ENCODE data around the gene CNRIP1.

The CNRIP1 gene

DNA sequence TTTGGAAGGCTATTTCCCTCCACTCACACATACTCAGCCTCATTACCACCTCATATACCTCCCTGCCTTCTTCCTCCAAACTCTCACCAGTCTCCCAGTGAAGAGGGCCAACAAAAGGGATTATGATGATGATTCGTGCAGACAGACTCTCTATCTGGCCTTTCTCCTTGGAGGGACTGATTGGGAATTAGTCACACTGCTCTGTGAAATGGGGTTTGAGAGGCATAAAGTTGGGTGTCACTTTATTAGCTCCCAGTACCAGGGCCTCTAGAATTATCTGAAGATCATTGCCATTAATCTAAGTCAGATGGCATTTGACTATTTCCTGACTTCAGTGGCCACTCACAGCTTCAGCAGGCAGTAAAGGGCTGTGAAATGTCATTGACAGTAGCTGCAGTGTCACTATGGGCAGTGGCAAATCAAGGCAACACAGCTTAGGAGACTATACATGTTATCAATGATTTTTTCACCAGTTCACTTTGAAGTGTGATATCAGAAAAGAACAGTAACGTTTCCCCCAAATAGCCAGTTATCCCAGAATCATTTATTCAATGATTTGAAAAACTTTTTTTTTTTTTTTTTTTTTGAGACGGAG is 17.4 kb downstream of the CNRIP1 start:
- H3K4me1 ChIP-seq: no peaks in the 10 kb centered on the region
- TF ChIP-seq CTCF (IDR thresholded peaks at IDR 0.05; ENCODE audit: low read depth, low read length): no peak
- no peaks in the 10 kb centered on the region for H3K36me3 ChIP-seq
- no peaks in the 10 kb centered on the region for H3K27me3 ChIP-seq
- DNase-seq: no peak
- no peaks in the 10 kb centered on the region for H3K9me3 ChIP-seq
- H3K4me3 ChIP-seq (ENCODE audit: low read depth, low read length): no peak overlapping the region

GRCh38 chr2:68295516-68295915 is 24.2 kb downstream of the CNRIP1 start:
- DNase-seq: no peak
- Histone ChIP-seq H3K36me3 (no peaks in the 10 kb centered on the region), H3K4me1 (no peaks in the 10 kb centered on the region), H3K4me3 (ENCODE audit: low read depth, low read length) (no peak overlapping the region), H3K27me3 (no peaks in the 10 kb centered on the region), H3K9me3 (no peaks in the 10 kb centered on the region)
- no peak for TF ChIP-seq CTCF (IDR thresholded peaks at IDR 0.05; ENCODE audit: low read depth, low read length)

DNA sequence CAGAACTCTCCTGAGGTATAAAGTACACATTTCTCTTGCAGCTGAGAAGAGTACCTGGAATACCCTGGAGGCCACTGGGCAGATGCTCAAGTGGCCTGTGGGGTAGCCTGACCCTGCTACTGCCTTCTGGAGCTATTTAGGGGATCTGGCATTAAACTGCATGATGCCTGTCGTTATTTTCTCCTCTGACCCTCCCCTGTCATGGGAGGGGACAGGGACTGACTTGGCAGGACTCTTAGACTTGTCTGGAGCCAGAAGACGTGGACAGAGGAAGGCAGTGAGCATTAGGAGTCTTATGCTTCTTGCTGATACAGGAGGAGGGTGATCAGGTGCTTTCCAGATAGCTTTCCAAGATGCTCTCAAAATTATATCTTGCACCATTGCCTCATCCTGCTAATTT is 24.8 kb downstream of the CNRIP1 start:
- DNase-seq: no peak
- no peaks in the 10 kb centered on the region for H3K4me1 ChIP-seq
- H3K36me3 ChIP-seq: no peaks in the 10 kb centered on the region
- no peak overlapping the region for H3K4me3 ChIP-seq (ENCODE audit: low read depth, low read length)
- TF ChIP-seq CTCF (IDR thresholded peaks at IDR 0.05; ENCODE audit: low read depth, low read length): no peak
- H3K27me3 ChIP-seq: no peaks in the 10 kb centered on the region
- no peaks in the 10 kb centered on the region for H3K9me3 ChIP-seq

- TF ChIP-seq CTCF (IDR thresholded peaks at IDR 0.05; ENCODE audit: low read depth, low read length): no peak
- Histone ChIP-seq H3K36me3 (no peaks in the 10 kb centered on the region), H3K27me3 (no peaks in the 10 kb centered on the region), H3K9me3 (no peaks in the 10 kb centered on the region), H3K4me3 (ENCODE audit: low read depth, low read length) (no peak overlapping the region), H3K4me1 (no peaks in the 10 kb centered on the region)
- no peak for DNase-seq
Measured at GRCh38 chr2:68294187-68294586, 25.6 kb downstream of the CNRIP1 start.

- Histone ChIP-seq H3K9me3 (no peaks in the 10 kb centered on the region), H3K36me3 (no peaks in the 10 kb centered on the region), H3K4me1 (no peaks in the 10 kb centered on the region), H3K4me3 (ENCODE audit: low read depth, low read length) (no peak overlapping the region), H3K27me3 (no peaks in the 10 kb centered on the region)
- no peak for TF ChIP-seq CTCF (IDR thresholded peaks at IDR 0.05; ENCODE audit: low read depth, low read length)
- no peak for DNase-seq
Measured at GRCh38 chr2:68293755-68294154, 26.0 kb downstream of the CNRIP1 start.

DNA sequence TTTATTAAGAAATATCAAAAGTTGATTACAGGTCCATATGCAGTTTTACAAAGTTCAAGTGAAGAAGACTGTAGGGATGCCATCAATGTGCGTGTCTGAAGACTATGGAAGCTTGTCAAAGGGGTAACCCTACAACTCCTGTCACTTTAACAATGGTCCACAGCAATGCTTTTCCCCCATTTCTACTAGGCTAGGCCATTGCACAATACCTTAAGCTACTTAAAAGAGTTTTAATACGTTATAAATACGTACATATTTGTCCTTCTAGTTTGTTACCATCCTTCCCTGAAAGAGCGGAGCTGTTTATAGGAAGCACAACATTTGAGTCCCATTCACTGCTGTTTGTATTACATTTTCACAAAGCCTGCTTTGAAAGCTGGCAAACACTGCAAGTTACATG is 26.7 kb downstream of the CNRIP1 start:
- no peaks in the 10 kb centered on the region for H3K9me3 ChIP-seq
- H3K4me1 ChIP-seq: no peaks in the 10 kb centered on the region
- H3K27me3 ChIP-seq: no peaks in the 10 kb centered on the region
- TF ChIP-seq CTCF (IDR thresholded peaks at IDR 0.05; ENCODE audit: low read depth, low read length): no peak
- no peak overlapping the region for H3K4me3 ChIP-seq (ENCODE audit: low read depth, low read length)
- no peaks in the 10 kb centered on the region for H3K36me3 ChIP-seq
- DNase-seq: no peak

Measured in BE2C (cell line).